GM12864 (cell line): ENCODE measurements around the gene ELSPBP1.

Experiments used
- DNase-seq: peaks from one replicate; pipeline ENCODE4 v3.0.0-alpha.2; 2011; ENCODE audit warnings: low read depth
- H3K4me3 ChIP-seq: 2 replicates; pipeline ENCODE4 v1.5.1; 2011; ENCODE audit warnings: mild to moderate bottlenecking, low read depth, low read length, control low read depth
- CTCF ChIP-seq: IDR thresholded peaks from 2 replicates; pipeline ENCODE4 v1.5.1; 2011; ENCODE audit warnings: low read depth, mild to moderate bottlenecking, moderate library complexity, low read length, control low read depth, inconsistent platforms; ENCODE audit errors: missing control alignments

Gene ELSPBP1

GRCh38 chr19:48023011-48023410 lies 28.6 kb downstream of the ELSPBP1 start:
- no peak overlapping the region for H3K4me3 ChIP-seq
- TF ChIP-seq CTCF, result no peak

GRCh38 chr19:48023518-48023917 lies 29.1 kb downstream of the ELSPBP1 start:
- TF ChIP-seq CTCF, result no peak
- H3K4me3 ChIP-seq, result no peak overlapping the region
- no peak for DNase-seq

More at GRCh38 chr19:48023011-48023410, 28.6 kb downstream of the ELSPBP1 start:
- DNase-seq, result no peak

- H3K4me3 ChIP-seq, result no peak overlapping the region
- TF ChIP-seq CTCF, result no peak
- no peak for DNase-seq
Observed at GRCh38 chr19:48025480-48025879, 31.0 kb downstream of the ELSPBP1 start.

GRCh38 chr19:48029431-48029830 lies 35.0 kb downstream of the ELSPBP1 start:
- H3K4me3 ChIP-seq, result no peak overlapping the region
- DNase-seq, result no peak
- TF ChIP-seq CTCF, result no peak

- no peak for TF ChIP-seq CTCF
- no peak for DNase-seq
- H3K4me3 ChIP-seq, result no peak overlapping the region
Observed at GRCh38 chr19:48030073-48030472, 35.6 kb downstream of the ELSPBP1 start.

GRCh38 chr19:48033604-48034003 lies 39.2 kb downstream of the ELSPBP1 start:
- TF ChIP-seq CTCF, result no peak
- DNase-seq, result no peak
- H3K4me3 ChIP-seq, result no peak overlapping the region

GRCh38 chr19:48036765-48037164 lies 42.3 kb downstream of the ELSPBP1 start:
- no peak for TF ChIP-seq CTCF
- DNase-seq, result no peak
- no peak overlapping the region for H3K4me3 ChIP-seq
